HEK293 (cell line): Measurements from ENCODE around the gene C9orf152.
A peak's percentile ranks its signal among the peaks of the same experiment; 100 is the strongest.

Experiments used
- ATF2 ChIP-seq: fragments of 450-650 bp; formaldehyde crosslinking; IDR thresholded peaks from 2 replicates; pipeline ENCODE4 v1.5.1; 2016; ENCODE audit warnings: missing biosample characterization, missing genetic modification characterization, low read depth
- BCL11A ChIP-seq: fragments of 450-650 bp; formaldehyde crosslinking; IDR thresholded peaks from 2 replicates; pipeline ENCODE4 v1.5.1; 2016; ENCODE audit warnings: low read depth, missing biosample characterization, missing genetic modification characterization
- EGR2 ChIP-seq: fragments of 450-650 bp; formaldehyde crosslinking; IDR thresholded peaks from 2 replicates; pipeline ENCODE4 v1.5.1; 2016; ENCODE audit warnings: low read depth, missing biosample characterization, missing genetic modification characterization
- ELK4 ChIP-seq: IDR thresholded peaks from 2 replicates; pipeline ENCODE4 v1.6.1; 2011; ENCODE audit warnings: mild to moderate bottlenecking, low read depth, low read length, borderline replicate concordance
- GLIS2 ChIP-seq: fragments of 450-650 bp; formaldehyde crosslinking; IDR thresholded peaks from 2 replicates; pipeline ENCODE4 v1.5.1; 2016; ENCODE audit warnings: missing biosample characterization, missing genetic modification characterization
- HOXD13 ChIP-seq: sonication (generic); formaldehyde crosslinking; IDR thresholded peaks from 2 replicates; pipeline ENCODE4 v1.8.0; 2022; ENCODE audit warnings: missing genetic modification reagents, borderline replicate concordance
- KLF17 ChIP-seq: fragments of 450-650 bp; formaldehyde crosslinking; IDR thresholded peaks from 2 replicates; pipeline ENCODE4 v1.5.1; 2016; ENCODE audit warnings: missing biosample characterization, missing genetic modification characterization
- PATZ1 ChIP-seq: fragments of 450-650 bp; formaldehyde crosslinking; IDR thresholded peaks from 2 replicates; pipeline ENCODE4 v1.5.1; 2016; ENCODE audit warnings: missing biosample characterization, missing genetic modification characterization
- PRDM1 ChIP-seq: fragments of 450-650 bp; formaldehyde crosslinking; IDR thresholded peaks from 2 replicates; pipeline ENCODE4; 2016; ENCODE audit warnings: missing biosample characterization, missing genetic modification characterization
- RBAK ChIP-seq: fragments of 450-650 bp; formaldehyde crosslinking; IDR thresholded peaks from 2 replicates; pipeline ENCODE4 v1.5.1; 2016; ENCODE audit warnings: missing biosample characterization, missing genetic modification characterization
- SP3 ChIP-seq: fragments of 450-650 bp; formaldehyde crosslinking; IDR thresholded peaks from 2 replicates; pipeline ENCODE4 v1.5.1; 2016; ENCODE audit warnings: missing biosample characterization, missing genetic modification characterization
- YY1 ChIP-seq: fragments of 450-650 bp; formaldehyde crosslinking; IDR thresholded peaks from 2 replicates; pipeline ENCODE4 v1.5.1; 2018; ENCODE audit warnings: missing biosample characterization, missing genetic modification characterization
- ZBTB44 ChIP-seq: fragments of 450-650 bp; IDR thresholded peaks from 2 replicates; pipeline ENCODE4 v1.5.1; 2018; ENCODE audit warnings: missing biosample characterization, mild to moderate bottlenecking, missing genetic modification characterization
- ZNF112 ChIP-seq: fragments of 450-650 bp; formaldehyde crosslinking; IDR thresholded peaks from 2 replicates; pipeline ENCODE4 v1.5.0; 2017; ENCODE audit warnings: missing biosample characterization, missing genetic modification characterization
- ZNF146 ChIP-seq: fragments of 450-650 bp; formaldehyde crosslinking; IDR thresholded peaks from 2 replicates; pipeline ENCODE4 v1.5.1; 2016; ENCODE audit warnings: missing biosample characterization, missing genetic modification characterization
- ZNF174 ChIP-seq: fragments of 450-650 bp; formaldehyde crosslinking; IDR thresholded peaks from 2 replicates; pipeline ENCODE4 v1.5.0; 2017; ENCODE audit warnings: missing biosample characterization, mild to moderate bottlenecking, missing genetic modification characterization
- ZNF2 ChIP-seq: fragments of 450-650 bp; formaldehyde crosslinking; IDR thresholded peaks from 2 replicates; pipeline ENCODE4 v1.5.1; 2016; ENCODE audit warnings: missing biosample characterization, missing genetic modification characterization
- ZNF223 ChIP-seq: fragments of 450-650 bp; formaldehyde crosslinking; IDR thresholded peaks from 2 replicates; pipeline ENCODE4 v1.5.1; 2016; ENCODE audit warnings: missing biosample characterization, missing genetic modification characterization
- ZNF324 ChIP-seq: fragments of 450-650 bp; formaldehyde crosslinking; IDR thresholded peaks from 2 replicates; pipeline ENCODE4 v1.5.1; 2016; ENCODE audit warnings: missing biosample characterization, missing genetic modification characterization
- ZNF335 ChIP-seq: fragments of 450-650 bp; formaldehyde crosslinking; conservative IDR thresholded peaks from 2 replicates; pipeline ENCODE4 v1.5.1; 2016; ENCODE audit warnings: missing biosample characterization, missing genetic modification characterization
- ZNF398 ChIP-seq: fragments of 450-650 bp; formaldehyde crosslinking; IDR thresholded peaks from 2 replicates; pipeline ENCODE4 v1.5.1; 2017; ENCODE audit warnings: missing biosample characterization, missing genetic modification characterization
- ZNF449 ChIP-seq: fragments of 450-650 bp; formaldehyde crosslinking; IDR thresholded peaks from 2 replicates; pipeline ENCODE4 v1.5.1; 2017; ENCODE audit warnings: missing biosample characterization, mild to moderate bottlenecking, missing genetic modification characterization, moderate library complexity
- ZNF473 ChIP-seq: fragments of 450-650 bp; formaldehyde crosslinking; IDR thresholded peaks from 2 replicates; pipeline ENCODE4 v1.5.1; 2017; ENCODE audit warnings: missing biosample characterization, missing genetic modification characterization
- ZNF529 ChIP-seq: fragments of 450-650 bp; formaldehyde crosslinking; IDR thresholded peaks from 2 replicates; pipeline ENCODE4 v1.5.1; 2017; ENCODE audit warnings: missing genetic modification characterization, missing biosample characterization; ENCODE audit not compliant: insufficient replicate concordance
- ZNF596 ChIP-seq: fragments of 450-650 bp; IDR thresholded peaks from 2 replicates; pipeline ENCODE4 v1.5.0; 2018; ENCODE audit warnings: missing biosample characterization, mild to moderate bottlenecking, missing genetic modification characterization, moderate library complexity
- ZNF660 ChIP-seq: fragments of 450-650 bp; IDR thresholded peaks from 2 replicates; pipeline ENCODE4 v1.5.1; 2018; ENCODE audit warnings: missing biosample characterization, mild to moderate bottlenecking, missing genetic modification characterization
- ZNF664 ChIP-seq: fragments of 450-650 bp; formaldehyde crosslinking; IDR thresholded peaks from 2 replicates; pipeline ENCODE4 v1.5.1; 2016; ENCODE audit warnings: missing biosample characterization, missing genetic modification characterization
- ZNF701 ChIP-seq: fragments of 450-650 bp; formaldehyde crosslinking; IDR thresholded peaks from 2 replicates; pipeline ENCODE4 v1.5.1; 2016; ENCODE audit warnings: missing biosample characterization, missing genetic modification characterization
- ZNF747 ChIP-seq: fragments of 450-650 bp; formaldehyde crosslinking; IDR thresholded peaks from 2 replicates; pipeline ENCODE4 v1.5.1; 2016; ENCODE audit warnings: missing biosample characterization, missing genetic modification characterization
- ZNF785 ChIP-seq: fragments of 450-650 bp; formaldehyde crosslinking; IDR thresholded peaks from 2 replicates; pipeline ENCODE4 v1.5.1; 2016; ENCODE audit warnings: missing biosample characterization, missing genetic modification characterization

Gene C9orf152

GRCh38 chr9:110256380-110257096 is 48.6 kb upstream of the C9orf152 start, which contains the start of gene TXN (continued):
- TF ChIP-seq ATF2 (no peak), ZBTB44 (tag by site-specific recombination) (no peak), ZNF449 (tag by site-specific recombination) (no peak; the same call in 1 of the 2 replicates), ZNF785 (no peak), ZNF2 (peak; percentile 66; the same call in 1 of the 2 replicates), ZNF473 (no peak), ZNF398 (tag by site-specific recombination) (0 out of 2 replicates have a peak, but pooled peaks have one; percentile 9), GLIS2 (tag by site-specific recombination) (peak; percentile 70), SP3 (tag by site-specific recombination) (peak; percentile 83), ELK4 (no peak), ZNF112 (no peak), ZNF596 (tag by site-specific recombination) (no peak), ZNF747 (tag by site-specific recombination) (no peak), RBAK (tag by site-specific recombination) (no peak), ZNF660 (0 out of 2 replicates have a peak, but pooled peaks have one; percentile 56), ZNF701 (tag by site-specific recombination) (no peak), YY1 (tag by site-specific recombination) (0 out of 2 replicates have a peak, but pooled peaks have one; percentile 21), PRDM1 (tag by site-specific recombination) (no peak), HOXD13 (no peak), ZNF324 (tag by site-specific recombination) (0 out of 2 replicates have a peak, but pooled peaks have one; percentile 30), ZNF174 (tag by site-specific recombination) (no peak), BCL11A (tag by site-specific recombination) (no peak), ZNF335 (tag by site-specific recombination) (peak; percentile 45; the same call in 1 of the 2 replicates), ZNF146 (tag by site-specific recombination) (no peak), ZNF664 (tag by site-specific recombination) (no peak), PATZ1 (tag by site-specific recombination) (peak; percentile 76), ZNF223 (tag by site-specific recombination) (no peak), ZNF529 (tag by site-specific recombination) (no peak), EGR2 (tag by site-specific recombination) (peak; percentile 59), KLF17 (tag by site-specific recombination) (0 out of 2 replicates have a peak, but pooled peaks have one; percentile 14)
